GM19463 (cell line): Measurements from ENCODE around the gene FAM193B.

Experiments used
- ATAC-seq: cut with Tn5 transposase; IDR thresholded peaks from one replicate; pipeline ENCODE4 v1.9.1; 2021; ENCODE audit warnings: mild to moderate bottlenecking, moderate library complexity; ENCODE audit not compliant: unreplicated experiment

Gene FAM193B

GRCh38 chr5:177501874-177502678 is 52.3 kb downstream of the FAM193B start:
- no peak for ATAC-seq

DNA sequence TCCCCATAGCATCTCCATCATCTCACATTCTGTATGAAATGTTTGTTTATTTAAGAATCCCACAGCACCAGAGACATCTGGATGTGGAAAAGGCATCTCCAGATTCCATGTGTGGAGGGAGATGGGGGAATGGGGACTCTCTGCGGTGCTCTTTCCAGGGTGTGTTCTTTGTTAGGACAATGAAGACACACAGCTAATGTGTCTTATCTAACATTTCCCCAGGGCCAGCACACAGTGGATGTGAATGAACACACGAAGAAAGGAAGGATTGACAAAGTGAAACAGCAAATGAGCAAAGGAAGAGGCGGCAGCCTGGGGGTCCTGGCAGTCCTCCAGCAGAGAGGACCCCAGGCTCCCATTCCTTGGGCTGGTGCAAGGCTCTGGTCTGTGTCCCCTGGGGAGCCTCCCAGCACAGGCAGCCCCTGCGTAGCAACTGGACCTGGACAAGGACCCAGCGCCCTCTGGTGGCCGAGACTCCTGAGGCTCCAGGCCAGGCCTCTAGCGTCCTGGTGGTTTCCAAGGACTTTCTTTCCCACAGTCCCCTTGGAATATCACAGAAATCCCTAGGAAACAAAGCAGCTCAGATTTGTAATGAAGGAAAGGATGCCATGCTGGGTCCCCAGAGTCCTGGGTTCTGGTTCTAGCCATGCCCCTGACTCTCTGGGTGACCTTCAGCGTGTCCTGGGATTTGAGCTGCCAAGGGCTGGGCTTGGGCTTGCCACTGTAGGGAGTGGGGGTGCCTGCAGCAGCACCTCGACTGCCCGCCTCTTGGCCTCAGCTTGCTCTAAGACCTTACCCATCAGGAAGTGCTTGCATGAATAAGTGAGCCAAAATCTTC is 53.5 kb downstream of the FAM193B start:
- peak; percentile 22 for ATAC-seq

DNA sequence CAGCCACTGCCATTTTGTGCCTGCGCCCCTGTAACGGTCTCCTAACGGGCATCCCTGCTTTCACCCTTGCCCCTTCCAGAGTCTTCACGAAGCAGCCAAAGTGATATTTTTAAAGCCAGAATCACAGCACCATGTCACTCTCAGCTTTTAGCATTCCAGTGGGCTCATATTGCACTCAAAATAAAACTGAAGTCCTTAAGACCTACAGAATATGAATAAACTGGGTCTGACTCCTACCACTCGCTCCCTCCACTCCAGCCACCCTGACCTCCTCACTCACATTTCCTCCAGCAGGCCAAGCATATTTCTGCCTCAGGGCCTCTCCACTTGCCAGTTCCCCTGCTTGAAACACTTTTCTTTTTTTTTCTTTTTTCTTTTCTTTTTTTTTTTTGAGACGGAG is 54.5 kb downstream of the FAM193B start:
- ATAC-seq: no peak

GRCh38 chr5:177498013-177498787 is 56.2 kb downstream of the FAM193B start:
- ATAC-seq: no peak

GRCh38 chr5:177497292-177498012 is 56.9 kb downstream of the FAM193B start, which contains the start of gene PDLIM7:
Gene PDLIM7 (minus strand): TSS chr5:177497604. CDS start chr5:177496512, 1,092 bp downstream.
- ATAC-seq: peak; percentile 71

- no peak for ATAC-seq
Measured at GRCh38 chr5:177496727-177497291, 57.6 kb downstream of the FAM193B start.

DNA sequence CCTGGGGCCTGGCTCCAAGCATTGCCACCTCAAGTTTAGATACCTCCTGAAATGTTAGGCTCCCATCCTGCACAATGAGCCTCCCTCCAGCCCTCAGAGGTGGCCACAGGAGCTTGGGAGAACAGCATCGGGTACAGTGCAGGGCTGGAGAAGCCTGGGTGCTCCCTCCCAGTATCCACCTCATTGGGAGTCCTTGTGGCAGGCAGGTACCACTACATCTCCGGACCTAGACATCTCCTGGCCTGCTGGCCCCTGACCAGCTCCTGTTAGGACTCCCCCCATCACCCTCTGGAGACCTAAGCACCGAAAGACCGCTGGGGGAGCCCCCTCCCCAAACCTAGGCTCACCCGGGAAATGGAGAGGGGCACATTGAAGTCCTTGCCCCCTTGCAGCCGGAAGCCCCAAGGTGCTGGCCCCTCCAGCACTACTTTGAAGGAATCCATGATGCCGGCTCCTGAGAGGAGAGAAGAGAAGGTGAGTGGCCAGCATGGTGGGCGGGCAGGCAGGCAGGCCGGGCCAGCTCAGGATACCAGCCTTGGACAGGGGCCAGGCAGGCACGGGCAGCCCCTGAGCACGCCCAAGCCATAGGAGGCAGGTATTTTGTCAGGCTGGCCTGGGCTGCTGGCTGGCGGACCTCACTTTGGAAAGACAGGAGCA is 58.2 kb downstream of the FAM193B start:
- ATAC-seq: no peak

DNA sequence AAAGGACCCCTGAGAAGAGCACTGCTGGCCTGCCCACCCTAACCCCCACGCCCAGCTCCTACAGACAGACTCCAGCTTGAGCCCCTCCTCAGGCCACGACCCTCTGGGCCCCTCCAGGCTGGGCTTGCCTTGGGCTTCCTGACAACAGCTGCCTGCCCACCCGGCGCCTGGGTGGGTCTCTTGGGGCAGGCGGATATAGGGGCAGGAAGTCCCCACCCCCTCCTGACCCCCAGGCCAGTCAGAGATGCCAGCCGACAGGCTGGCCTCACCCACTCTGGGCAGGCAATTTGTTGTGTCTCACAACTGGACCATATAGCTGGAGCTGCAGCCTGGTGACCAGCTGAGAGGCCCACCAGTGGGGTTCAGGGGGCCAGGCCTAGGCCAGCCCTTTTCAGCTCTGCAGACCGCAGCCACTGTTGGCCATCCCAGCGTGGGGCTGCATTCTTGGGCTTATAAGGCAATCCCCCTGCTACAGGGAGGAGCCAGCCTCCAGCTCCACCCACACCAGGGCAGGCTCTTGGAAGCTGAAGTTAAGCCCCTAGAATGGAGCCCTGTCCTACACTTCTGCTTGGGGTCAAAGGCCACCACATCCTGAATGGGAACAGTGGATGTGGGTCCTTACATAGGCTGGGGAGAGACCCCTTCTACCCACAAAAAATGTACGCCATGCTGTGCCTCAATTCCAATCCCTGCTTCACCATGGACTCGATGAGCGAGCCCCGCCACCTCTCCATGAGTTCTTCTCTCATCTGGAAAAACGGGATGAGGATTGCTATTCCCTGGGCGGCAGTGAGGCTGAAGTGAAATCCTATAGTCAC is 58.9 kb downstream of the FAM193B start:
- ATAC-seq: no peak

DNA sequence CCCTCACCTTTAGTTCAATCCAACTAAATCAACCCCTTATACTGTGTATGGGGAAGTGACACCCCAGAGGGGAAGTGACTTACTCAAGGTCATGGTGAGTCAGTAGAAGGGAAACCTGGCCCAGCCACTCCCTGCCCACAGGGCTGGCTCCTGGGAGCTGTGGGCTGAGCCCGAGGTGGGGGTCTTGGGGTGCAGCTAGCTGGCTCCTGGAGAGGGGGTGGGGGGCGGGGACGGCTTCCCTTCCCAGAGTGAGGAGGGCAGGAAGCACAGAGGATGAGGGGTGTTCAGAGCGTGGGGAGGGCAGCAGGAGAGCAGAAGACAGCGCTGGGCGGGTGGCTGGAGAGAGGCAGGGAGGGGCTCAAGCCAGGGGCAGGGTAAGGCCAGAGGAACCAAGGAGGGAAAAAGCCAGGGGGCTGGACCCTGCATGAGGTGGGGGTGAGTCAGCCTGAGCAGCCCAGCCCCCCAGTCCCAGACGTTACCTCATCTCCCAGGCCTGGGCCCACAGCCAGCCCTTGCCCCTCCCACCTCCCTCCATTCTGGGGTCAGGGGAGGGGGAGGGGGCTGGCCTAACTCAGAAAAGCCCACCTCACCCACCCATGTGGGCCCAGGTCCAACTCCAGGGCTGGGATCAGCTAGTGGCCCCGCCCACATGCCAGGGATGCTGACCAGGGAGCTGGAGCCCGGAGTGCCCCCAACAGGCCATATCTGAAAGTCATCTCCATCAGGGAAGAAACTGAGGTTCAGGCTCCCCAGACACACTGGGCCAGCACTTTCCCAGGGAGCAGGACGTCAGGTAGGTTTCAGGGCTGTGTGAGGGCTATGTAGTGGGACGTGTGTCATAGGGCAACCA is 59.8 kb downstream of the FAM193B start:
- ATAC-seq: peak; percentile 19

DNA sequence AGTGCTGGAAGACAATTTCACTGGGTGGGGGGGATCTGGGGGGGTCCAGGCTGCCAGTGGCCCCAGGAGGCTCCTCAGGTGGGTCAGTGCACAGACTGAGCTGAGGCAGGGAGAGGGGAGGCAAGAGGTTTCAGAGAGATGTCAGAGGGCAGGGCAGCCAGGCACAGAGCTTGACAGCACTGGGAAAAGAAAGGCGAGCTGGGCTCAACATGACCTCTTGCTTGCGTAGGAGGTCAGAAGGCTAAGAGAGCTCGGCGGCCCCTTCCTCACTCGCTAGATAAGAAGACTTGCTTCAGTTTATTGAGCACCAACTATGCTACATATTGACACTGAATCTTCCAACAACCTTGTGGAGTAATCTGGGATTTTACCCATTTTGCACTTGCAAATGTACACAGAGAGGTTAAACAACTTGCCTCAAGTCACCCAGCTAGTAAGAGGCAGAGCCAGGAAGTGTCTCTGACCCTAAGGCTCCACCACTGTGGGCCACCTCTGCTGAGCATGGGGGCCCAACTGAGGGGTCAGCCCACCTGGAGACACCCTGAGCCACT is 60.5 kb downstream of the FAM193B start:
- ATAC-seq: no peak

DNA sequence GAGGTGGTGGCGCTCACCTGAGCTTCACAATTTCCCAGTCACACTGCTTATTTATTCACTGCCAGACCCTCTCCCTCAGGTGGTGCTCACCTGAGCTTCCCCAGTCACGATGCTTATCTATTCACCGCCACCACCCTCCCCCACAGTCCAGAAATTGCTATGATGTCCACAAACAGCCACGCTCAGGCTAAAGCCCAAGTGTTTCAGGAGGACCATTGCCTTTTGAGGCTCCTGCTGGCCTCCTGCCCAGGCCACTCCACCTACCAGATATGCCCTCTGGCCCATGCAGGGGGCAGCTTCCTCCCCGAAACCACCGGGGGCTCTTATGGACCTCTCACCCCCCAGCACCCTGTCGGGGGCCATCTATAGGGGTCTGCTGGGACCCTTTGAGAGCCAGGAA is 61.5 kb downstream of the FAM193B start:
- ATAC-seq: no peak

- no peak for ATAC-seq
Measured at GRCh38 chr5:177491983-177492746, 62.2 kb downstream of the FAM193B start.

GRCh38 chr5:177491429-177491945 is 62.9 kb downstream of the FAM193B start:
- no peak for ATAC-seq

DNA sequence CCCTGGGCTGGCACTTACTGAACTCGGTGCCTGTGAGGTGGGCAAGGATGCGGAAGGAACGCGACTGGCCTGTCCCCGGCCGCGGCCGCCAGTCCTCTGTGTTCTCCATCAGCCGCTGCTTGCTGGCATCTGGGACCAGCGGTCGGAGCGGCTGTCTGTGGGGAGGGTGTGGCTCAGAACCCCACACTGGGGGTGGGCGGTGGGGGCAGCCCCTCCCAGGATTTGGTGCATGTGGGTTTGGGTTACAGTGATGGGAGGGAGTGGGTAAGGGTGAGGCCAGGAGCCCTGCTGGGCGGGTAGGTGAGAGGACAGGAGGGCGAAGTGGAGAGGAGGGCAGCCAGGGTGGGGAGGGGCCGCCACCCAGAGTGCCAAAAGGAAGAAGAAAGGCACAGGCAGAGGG is 63.4 kb downstream of the FAM193B start:
- no peak for ATAC-seq

DNA sequence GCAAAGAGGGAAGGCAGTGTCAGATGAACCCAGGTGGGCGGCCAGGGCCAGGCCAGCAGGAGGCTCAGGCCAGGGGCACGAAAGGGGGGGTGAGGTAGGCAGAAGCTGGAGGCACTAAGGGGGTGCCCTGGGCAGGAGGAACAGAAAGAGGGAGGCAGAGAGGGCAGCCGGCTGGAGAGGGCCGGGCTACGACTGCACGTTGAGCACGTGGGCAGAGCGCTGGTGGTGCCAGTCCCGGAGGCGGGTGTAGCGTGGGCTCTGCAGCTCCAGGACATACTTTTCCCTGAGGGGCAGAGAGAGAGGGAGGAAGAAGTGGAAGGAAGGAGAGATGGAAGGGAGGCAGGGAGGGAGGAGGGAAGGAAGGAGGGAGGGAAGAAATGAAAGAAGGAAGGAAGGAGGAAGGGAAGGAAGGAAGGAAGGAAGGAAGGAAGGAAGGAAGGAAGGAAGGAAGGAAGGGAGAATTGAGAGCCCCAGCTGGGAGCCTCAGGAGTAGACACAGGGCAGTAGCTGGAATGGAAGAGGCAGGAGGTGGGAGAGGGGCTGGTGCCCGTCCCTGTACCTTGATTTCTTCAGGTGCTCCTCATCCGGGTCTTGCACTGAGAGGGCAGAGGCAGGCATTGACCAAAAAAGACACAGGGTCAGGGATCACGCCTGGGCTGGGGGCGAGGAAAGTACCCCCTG is 63.9 kb downstream of the FAM193B start:
- ATAC-seq: no peak

DNA sequence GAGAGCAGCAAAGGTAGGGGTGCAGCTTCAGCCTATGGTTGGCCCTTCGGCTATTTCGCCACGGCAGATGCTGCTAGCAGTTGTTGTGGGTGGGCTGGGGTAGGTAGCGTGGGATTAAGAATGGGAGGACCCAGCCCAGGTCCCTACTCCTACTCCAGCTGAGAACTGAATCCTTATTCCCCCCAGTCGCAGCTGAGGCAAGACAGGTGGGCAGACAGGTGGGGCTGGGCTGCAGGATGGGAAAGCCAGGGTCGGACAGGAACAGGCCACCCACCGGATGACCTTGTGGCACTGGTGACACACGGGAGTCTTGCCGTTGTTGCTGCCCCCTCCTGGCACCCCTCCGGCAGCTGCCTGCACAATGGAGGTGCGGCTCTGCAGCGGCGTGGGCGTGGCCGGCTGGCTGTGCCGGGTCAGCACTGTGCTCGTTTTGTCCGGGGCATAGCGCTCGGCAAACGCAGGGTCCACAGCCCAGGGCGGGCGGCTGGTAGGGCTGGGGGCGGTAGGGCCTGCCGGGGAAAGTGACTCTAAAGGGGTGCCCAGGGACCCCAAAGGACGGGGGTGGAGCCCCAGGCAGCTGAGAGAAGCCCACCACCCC is 65.1 kb downstream of the FAM193B start:
- no peak for ATAC-seq
